ENCODE results near the gene FRMD4A. TPM values are rescaled to one million over a fixed set of nuclear protein-coding genes. Genes with fewer than 3 reads are reported as not detected.

Gene FRMD4A
- total and polyA plus RNA-seq, 2 of the 4 experiments (the other 2 are of a cell fraction), result 30.3 to 68.8 TPM

- no peaks in the 10 kb centered on the region for H3K79me1 ChIP-seq (ENCODE audit: low read depth in 1 of 2, low read length in 2 of 2)
- H3K4ac ChIP-seq (ENCODE audit: low read depth, low read length), result no peak overlapping the region
- no peaks in the 10 kb centered on the region for H3K9me3 ChIP-seq (ENCODE audit: control insufficient read depth, insufficient read depth, low read length)
- no peak overlapping the region; the same call in 1 of the 2 replicates for H4K5ac ChIP-seq (ENCODE audit: low read depth, low read length)
- no peak overlapping the region for H3K4me3 ChIP-seq (ENCODE audit: insufficient read depth, low read depth, low read length)
- ATAC-seq (ENCODE audit: low read depth) (no peak), DNase-seq (no peak)
- peaks cover 4% of the 10 kb centered on the region; the same call in 1 of the 2 replicates for H3K4me1 ChIP-seq (ENCODE audit: control insufficient read depth, insufficient read depth, low read length)
- H2AK9ac ChIP-seq (replicated peaks; ENCODE audit: low read depth, low read length, poor library complexity), result no peak overlapping the region
- no peak overlapping the region for H4K8ac ChIP-seq (ENCODE audit: low read depth in 2 of 2, low read length in 2 of 2)
- H2AFZ ChIP-seq (replicated peaks; ENCODE audit: low read length, poor library complexity), result no peak overlapping the region
- H4K91ac ChIP-seq (ENCODE audit: insufficient read depth, low read depth, low read length), result no peak overlapping the region
- H3K9ac ChIP-seq (ENCODE audit: low read depth, low read length), result no peak overlapping the region
- intact Hi-C loops (cut with micrococcal nuclease), result no loop called here
- H2AK5ac ChIP-seq (ENCODE audit: low read depth, low read length), result no peak overlapping the region
- BruUV-seq (replicated peaks), result no TSS peak
- H3K27ac ChIP-seq (ENCODE audit: insufficient read depth, low read length), result no peak overlapping the region
- ChIA-PET POLR2A (ENCODE audit: unreplicated experiment) (no interaction called here), CTCF (no interaction called here)
- H4K20me1 ChIP-seq (ENCODE audit: insufficient read depth, low read length), result no peaks in the 10 kb centered on the region
- no peak overlapping the region for H3K56ac ChIP-seq (ENCODE audit: extremely low read depth, insufficient read depth, low read length)
- TF ChIP-seq POLR2A (IDR thresholded peaks at IDR 0.05; ENCODE audit: low read depth, low read length) (no peak), CTCF (conservative IDR thresholded peaks at IDR 0.05; ENCODE audit: low read depth, low read length) (no peak), RCOR1 (IDR thresholded peaks at IDR 0.05; ENCODE audit: insufficient replicate concordance, low read length) (no peak), MAZ (IDR thresholded peaks at IDR 0.05; ENCODE audit: borderline replicate concordance, low read depth, low read length) (no peak), CEBPB (IDR thresholded peaks at IDR 0.05; ENCODE audit: low read depth, low read length) (no peak), MAFK (IDR thresholded peaks at IDR 0.05; ENCODE audit: low read depth, low read length) (no peak), RAD21 (IDR thresholded peaks at IDR 0.05; ENCODE audit: low read length) (no peak), RFX5 (IDR thresholded peaks at IDR 0.05; ENCODE audit: low read depth, low read length) (no peak), BHLHE40 (IDR thresholded peaks at IDR 0.05; ENCODE audit: low read depth, low read length) (no peak), MXI1 (IDR thresholded peaks at IDR 0.05; ENCODE audit: borderline replicate concordance, low read depth, low read length) (no peak), FOS (IDR thresholded peaks at IDR 0.05; ENCODE audit: low read depth, low read length) (no peak), NFE2L2 (IDR thresholded peaks at IDR 0.05; ENCODE audit: low read depth, low read length) (no peak), USF2 (IDR thresholded peaks at IDR 0.05; ENCODE audit: low read depth, low read length) (no peak), SMC3 (IDR thresholded peaks at IDR 0.05; ENCODE audit: low read depth, low read length) (no peak), ELK1 (IDR thresholded peaks at IDR 0.05; ENCODE audit: borderline replicate concordance, low read depth, low read length) (no peak), CHD1 (IDR thresholded peaks at IDR 0.05; ENCODE audit: low read depth, low read length) (no peak)
- in situ Hi-C loops (cut with MboI; ENCODE audit: low sequenced_read_pairs), result no loop called here
- no peak overlapping the region for H3K18ac ChIP-seq (ENCODE audit: low read depth, low read length)
- no peak overlapping the region for H2BK15ac ChIP-seq (ENCODE audit: low read depth, low read length)
- 100% methylated on average over 3 of the region's 4 CpGs; no CpG with 5 or more reads in 1 of the 2 experiments for WGBS, 2 experiments (ENCODE audit: extremely low coverage in 2 of 2, insufficient read length in 1 of 2)
- H3K36me3 ChIP-seq (ENCODE audit: control insufficient read depth, insufficient read depth, low read length), result no peaks in the 10 kb centered on the region
- no peak overlapping the region for H3K23ac ChIP-seq (ENCODE audit: low read depth, low read length)
- no peak overlapping the region for H2BK20ac ChIP-seq (ENCODE audit: low read depth, low read length)
- no peak overlapping the region for H2BK5ac ChIP-seq (ENCODE audit: low read depth, low read length, poor library complexity, severe bottlenecking)
- no peaks in the 10 kb centered on the region for H3K9me1 ChIP-seq (ENCODE audit: insufficient read depth, low read length)
- no peak overlapping the region for H3K14ac ChIP-seq (replicated peaks; ENCODE audit: low read depth, low read length)
- H2BK120ac ChIP-seq (ENCODE audit: low read depth, low read length), result no peak overlapping the region
- peaks cover 30% of the 10 kb centered on the region for H3K27me3 ChIP-seq (ENCODE audit: control insufficient read depth, insufficient read depth, low read length)
- no peak overlapping the region for H3K4me2 ChIP-seq (ENCODE audit: low read depth, low read length)
- dilution Hi-C loops (cut with HindIII; ENCODE audit: low sequenced_read_pairs, unreplicated experiment), result no loop called here
These were observed 40.9 kb upstream of the FRMD4A start for GRCh38 chr10:14371581-14371980.

Measured in IMR-90 (cell line).